ENCODE data around the gene COL21A1. TPM values are rescaled to one million over a fixed set of nuclear protein-coding genes. Genes with fewer than 3 reads are reported as not detected.

COL21A1 gene
- total RNA-seq, 3 donors from 2014 or later = 0.80 to 2.9 (median 1.5) TPM

DNA sequence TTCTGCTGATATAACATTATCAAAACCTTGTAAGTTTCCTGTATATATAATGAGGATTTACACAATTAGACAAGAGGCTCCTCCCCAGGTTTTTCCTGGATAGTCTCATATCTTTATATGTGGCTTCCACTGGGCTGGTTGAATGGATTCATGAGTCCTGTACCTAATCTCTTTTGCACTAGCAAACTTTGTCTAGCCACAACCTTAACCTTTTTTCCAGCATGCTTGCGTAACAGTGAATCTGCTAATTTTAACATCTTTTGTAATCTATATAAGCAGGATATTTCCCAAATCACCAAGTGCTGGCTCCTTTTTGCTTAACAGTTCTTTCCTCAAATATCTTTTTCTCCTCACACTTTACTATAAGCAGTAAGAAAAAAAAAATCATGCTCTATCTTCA, 153.6 kb downstream of the COL21A1 start:
- H3K4me3 ChIP-seq = no peak overlapping the region
- intact Hi-C loops (cut with DNase I; ENCODE audit: low total_unique reads) = no loop called here
- no peaks in the 10 kb centered on the region for H3K36me3 ChIP-seq
- H3K4me1 ChIP-seq = no peaks in the 10 kb centered on the region
- no peaks in the 10 kb centered on the region for H3K27me3 ChIP-seq
- H3K27ac ChIP-seq = no peak overlapping the region
- TF ChIP-seq POLR2A (IDR thresholded peaks at IDR 0.05) (no peak), POLR2AphosphoS5 (IDR thresholded peaks at IDR 0.05) (no peak), CTCF (IDR thresholded peaks at IDR 0.05) (no peak)
- no peak for DNase-seq (ENCODE audit: low spot score in 2 of 2)
- H3K9me3 ChIP-seq = peaks cover 2% of the 10 kb centered on the region in 2 donors

DNA sequence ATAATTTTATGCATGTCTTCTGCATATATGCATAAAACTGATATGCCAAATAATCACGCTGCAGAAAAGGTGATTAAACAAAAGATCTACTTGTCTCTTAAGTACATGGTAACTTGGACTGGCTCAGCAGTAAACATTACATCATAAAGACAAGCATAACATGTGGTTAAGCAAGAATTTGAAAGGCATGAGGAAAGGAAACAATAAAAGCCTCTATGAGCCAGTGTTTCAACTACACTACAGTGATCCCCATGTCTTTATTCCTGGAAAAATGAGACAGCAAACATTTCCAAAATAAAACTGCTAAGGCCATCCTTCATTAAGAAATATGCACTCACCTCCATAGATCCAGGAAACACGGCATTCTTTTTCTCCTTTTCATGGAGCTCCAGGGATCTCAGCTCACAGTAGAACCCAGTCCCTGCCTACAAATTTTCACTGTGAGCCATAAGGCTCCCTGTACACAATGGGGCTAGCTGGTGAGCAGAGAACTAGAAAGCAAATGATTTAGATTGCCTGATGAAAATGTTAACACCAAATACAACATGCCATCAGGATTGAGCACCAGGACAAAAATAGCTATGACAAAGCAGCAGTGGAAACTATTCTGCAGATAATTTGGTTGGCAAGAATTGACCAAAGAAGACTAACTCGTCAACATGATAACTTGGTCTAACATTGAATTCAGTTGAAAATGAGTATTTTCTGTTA, 156.1 kb downstream of the COL21A1 start:
- Histone ChIP-seq H3K4me3 (peak overlapping the region in 1 of 3 donors; percentile 5), H3K36me3 (no peaks in the 10 kb centered on the region), H3K4me1 (no peaks in the 10 kb centered on the region), H3K27me3 (no peaks in the 10 kb centered on the region), H3K27ac (peak overlapping the region; percentile 66 to 92), H3K9me3 (peaks cover 11 to 20% of the 10 kb centered on the region in 2 donors)
- no peak for DNase-seq (ENCODE audit: low spot score in 2 of 2)
- peak in 1 of 3 donors; percentile 12 for TF ChIP-seq POLR2AphosphoS5 (IDR thresholded peaks at IDR 0.05)
- TF ChIP-seq CTCF (IDR thresholded peaks at IDR 0.05) = no peak
- intact Hi-C loops (cut with DNase I; ENCODE audit: low total_unique reads) = no loop called here

- no peaks in the 10 kb centered on the region for H3K4me1 ChIP-seq
- no peak for TF ChIP-seq POLR2A (IDR thresholded peaks at IDR 0.05)
- no peak for TF ChIP-seq POLR2AphosphoS5 (IDR thresholded peaks at IDR 0.05)
- TF ChIP-seq CTCF (IDR thresholded peaks at IDR 0.05) = no peak
Measured at GRCh38 chr6:56088641-56089040, 158.7 kb downstream of the COL21A1 start.

DNA sequence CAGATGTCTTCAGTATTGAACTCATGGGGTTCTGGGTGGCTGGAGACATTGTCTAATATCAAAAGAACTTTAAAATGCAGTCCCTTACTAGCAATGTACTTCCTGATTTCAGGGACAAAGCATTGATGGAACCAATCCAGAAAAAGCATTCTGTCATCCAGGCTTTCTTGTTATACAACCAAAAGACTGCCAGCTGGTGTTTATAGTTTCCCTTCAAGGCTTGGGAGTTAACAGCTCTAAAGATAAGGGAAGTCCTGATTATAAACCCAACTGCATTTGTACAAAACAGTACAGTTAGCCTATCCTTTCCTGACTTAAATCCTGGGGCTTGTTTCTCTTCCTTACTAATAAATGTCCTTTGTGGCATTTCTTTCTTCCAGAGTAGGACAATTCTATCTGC, 160.0 kb downstream of the COL21A1 start:
- no peak overlapping the region for H3K27ac ChIP-seq
- no peak overlapping the region for H3K4me3 ChIP-seq
- DNase-seq (ENCODE audit: low spot score in 2 of 2) = no peak
- H3K4me1 ChIP-seq = no peaks in the 10 kb centered on the region
- peaks cover 11 to 20% of the 10 kb centered on the region in 2 donors for H3K9me3 ChIP-seq
- H3K36me3 ChIP-seq = no peaks in the 10 kb centered on the region
- H3K27me3 ChIP-seq = no peaks in the 10 kb centered on the region
- intact Hi-C loops (cut with DNase I; ENCODE audit: low total_unique reads) = no loop called here
- TF ChIP-seq POLR2AphosphoS5 (IDR thresholded peaks at IDR 0.05) = no peak
- no peak for TF ChIP-seq CTCF (IDR thresholded peaks at IDR 0.05)

More at GRCh38 chr6:56088641-56089040, 158.7 kb downstream of the COL21A1 start:
- Histone ChIP-seq H3K27ac (no peak overlapping the region), H3K4me3 (no peak overlapping the region), H3K36me3 (no peaks in the 10 kb centered on the region), H3K27me3 (no peaks in the 10 kb centered on the region), H3K9me3 (peaks cover 11 to 20% of the 10 kb centered on the region in 2 donors)
- intact Hi-C loops (cut with DNase I; ENCODE audit: low total_unique reads) = no loop called here
- no peak for DNase-seq (ENCODE audit: low spot score in 2 of 2)

DNA sequence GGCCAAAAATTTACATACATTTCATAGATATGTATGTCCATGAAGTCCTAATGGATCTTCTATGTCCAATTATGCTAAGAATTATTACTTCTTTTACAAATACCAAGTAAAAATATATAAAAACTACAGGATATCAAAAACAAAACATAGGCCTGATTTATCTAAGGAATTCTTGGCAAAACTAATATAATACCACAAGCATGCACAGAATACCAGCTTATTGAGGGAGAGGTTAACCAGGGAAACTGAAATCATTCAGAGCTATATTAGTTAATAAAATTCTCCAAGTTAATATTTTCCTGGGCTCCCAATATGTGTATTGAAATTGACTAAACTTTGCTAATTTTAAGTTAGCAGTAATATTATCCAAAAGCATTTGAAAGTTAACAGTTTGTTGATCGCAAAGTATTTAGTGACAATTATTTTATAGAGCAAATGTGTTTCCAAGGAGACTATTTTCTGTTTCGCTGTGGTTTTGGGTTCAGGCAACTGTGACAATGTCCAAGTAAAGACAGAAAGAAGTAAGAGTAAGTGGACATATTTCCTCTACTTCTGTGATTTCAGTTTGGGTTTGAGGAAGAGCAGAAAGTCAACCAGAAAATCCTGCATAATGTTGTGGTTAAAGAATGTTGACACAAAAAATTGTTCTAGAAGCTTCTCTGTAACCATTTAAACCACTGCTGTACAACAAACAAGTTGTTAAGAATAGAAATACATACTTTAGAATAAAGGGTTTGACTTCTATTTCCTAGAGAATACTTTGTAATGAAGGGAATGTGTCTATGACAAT, 167.4 kb downstream of the COL21A1 start:
- Histone ChIP-seq H3K9me3 (no peaks in the 10 kb centered on the region), H3K4me3 (no peak overlapping the region)

More for the DNA sequence above, 167.4 kb downstream of the COL21A1 start:
- TF ChIP-seq POLR2A (IDR thresholded peaks at IDR 0.05) (no peak), CTCF (IDR thresholded peaks at IDR 0.05) (no peak), POLR2AphosphoS5 (IDR thresholded peaks at IDR 0.05) (no peak)
- H3K27me3 ChIP-seq = no peaks in the 10 kb centered on the region
- H3K36me3 ChIP-seq = no peaks in the 10 kb centered on the region
- DNase-seq (ENCODE audit: low spot score in 2 of 2) = no peak
- H3K4me1 ChIP-seq = no peaks in the 10 kb centered on the region
- intact Hi-C loops (cut with DNase I; ENCODE audit: low total_unique reads) = no loop called here
- no peak overlapping the region for H3K27ac ChIP-seq

Data from breast epithelium (tissue), 4 donors.